ENCODE data around the gene L3HYPDH. TPM values are rescaled to one million over a fixed set of nuclear protein-coding genes. Genes with fewer than 3 reads are reported as not detected.

Gene L3HYPDH
- total and polyA plus RNA-seq, 2 donors (not counting 3 experiments of a cell fraction or from before 2014, with no cell fraction given) = 26.2 to 30.2 TPM

DNA sequence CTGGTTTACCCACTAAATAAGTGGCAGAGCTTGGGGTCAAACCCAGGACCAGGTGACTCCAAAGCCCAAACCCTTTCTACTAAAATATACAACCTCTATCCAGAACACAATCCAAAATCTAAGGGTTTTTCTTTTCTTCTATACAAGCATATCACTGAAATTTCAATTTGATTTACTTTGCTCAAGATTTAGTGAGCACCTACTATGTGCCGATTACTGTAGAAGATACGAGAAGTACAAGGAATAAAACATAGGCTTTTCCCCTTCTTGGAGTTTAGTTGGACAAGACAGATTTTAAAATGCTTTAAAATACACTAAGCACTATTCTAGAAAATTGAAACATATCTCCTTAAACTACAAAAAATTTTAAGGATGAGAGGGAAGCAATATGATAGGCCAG lies 2.8 kb downstream of the L3HYPDH start:
- DNase-seq (ENCODE audit: low read depth, low spot score) (no peak), FAIRE-seq (no peak)
- CTCF ChIA-PET = no interaction called here
- Histone ChIP-seq H3K4me1 (ENCODE audit: control insufficient read depth, extremely low read depth, insufficient read depth, low read length) (peaks cover 31% of the 10 kb centered on the region), H3K9me3 (replicated peaks; ENCODE audit: control insufficient read depth, insufficient read depth, low read length) (no peaks in the 10 kb centered on the region), H3K79me2 (ENCODE audit: control insufficient read depth, insufficient read depth, low read length) (peaks cover 66% of the 10 kb centered on the region), H4K20me1 (replicated peaks; ENCODE audit: control insufficient read depth, extremely low read depth, insufficient read depth, low read length) (no peaks in the 10 kb centered on the region), H3K27ac (ENCODE audit: insufficient read depth, low read depth, low read length) (no peak overlapping the region), H3K36me3 (ENCODE audit: control insufficient read depth in 2 of 2, extremely low read depth in 1 of 2, insufficient read depth in 2 of 2, low read length in 2 of 2) (peaks cover 0 to 2% of the 10 kb centered on the region in 2 experiments), H3K4me2 (ENCODE audit: insufficient read depth, low read length) (peak overlapping the region; percentile 93), H3K4me3 (replicated peaks in 1 of 3; ENCODE audit: insufficient read depth in 1 of 3, low read depth in 1 of 3, low read length in 3 of 3) (peak overlapping the region in 1 of 3 experiments; percentile 98), H3K9ac (replicated peaks; ENCODE audit: extremely low read depth, insufficient read depth, low read length) (no peak overlapping the region), H3K9me1 (replicated peaks; ENCODE audit: control insufficient read depth, extremely low read depth, insufficient read depth, low read length) (no peaks in the 10 kb centered on the region), H3K27me3 (ENCODE audit: control insufficient read depth in 2 of 2, insufficient read depth in 2 of 2, low read length in 2 of 2) (no peaks in the 10 kb centered on the region), H2AFZ (ENCODE audit: low read depth, low read length) (no peak overlapping the region)
- dilution Hi-C loops (cut with MboI; ENCODE audit: extremely low pct_ligation_motif_present, low sequenced_read_pairs) = no loop called here
- BruUV-seq (replicated peaks) = no TSS peak
- POLR2A ChIA-PET = no interaction called here
- TF ChIP-seq JUN (IDR thresholded peaks at IDR 0.05; ENCODE audit: borderline replicate concordance, insufficient read depth, insufficient read length, low read depth) (no peak), FOS (IDR thresholded peaks at IDR 0.05; ENCODE audit: borderline replicate concordance, insufficient read depth, low read length) (no peak), EZH2 (IDR thresholded peaks at IDR 0.05; ENCODE audit: borderline replicate concordance, low read depth, low read length, severe bottlenecking) (no peak), MAX (IDR thresholded peaks at IDR 0.05; ENCODE audit: insufficient read depth, insufficient read length) (no peak), GATA2 (IDR thresholded peaks at IDR 0.05; ENCODE audit: insufficient read depth, insufficient read length, low read depth, low read length) (no peak), POLR2A (IDR thresholded peaks at IDR 0.05; ENCODE audit: low read depth, low read length) (no peak), POLR2AphosphoS5 (IDR thresholded peaks at IDR 0.05; ENCODE audit: insufficient read depth, low read depth, low read length) (no peak), MYC (IDR thresholded peaks at IDR 0.05; ENCODE audit: low read depth, low read length) (no peak)
- TF ChIP-seq, protein P1, sequence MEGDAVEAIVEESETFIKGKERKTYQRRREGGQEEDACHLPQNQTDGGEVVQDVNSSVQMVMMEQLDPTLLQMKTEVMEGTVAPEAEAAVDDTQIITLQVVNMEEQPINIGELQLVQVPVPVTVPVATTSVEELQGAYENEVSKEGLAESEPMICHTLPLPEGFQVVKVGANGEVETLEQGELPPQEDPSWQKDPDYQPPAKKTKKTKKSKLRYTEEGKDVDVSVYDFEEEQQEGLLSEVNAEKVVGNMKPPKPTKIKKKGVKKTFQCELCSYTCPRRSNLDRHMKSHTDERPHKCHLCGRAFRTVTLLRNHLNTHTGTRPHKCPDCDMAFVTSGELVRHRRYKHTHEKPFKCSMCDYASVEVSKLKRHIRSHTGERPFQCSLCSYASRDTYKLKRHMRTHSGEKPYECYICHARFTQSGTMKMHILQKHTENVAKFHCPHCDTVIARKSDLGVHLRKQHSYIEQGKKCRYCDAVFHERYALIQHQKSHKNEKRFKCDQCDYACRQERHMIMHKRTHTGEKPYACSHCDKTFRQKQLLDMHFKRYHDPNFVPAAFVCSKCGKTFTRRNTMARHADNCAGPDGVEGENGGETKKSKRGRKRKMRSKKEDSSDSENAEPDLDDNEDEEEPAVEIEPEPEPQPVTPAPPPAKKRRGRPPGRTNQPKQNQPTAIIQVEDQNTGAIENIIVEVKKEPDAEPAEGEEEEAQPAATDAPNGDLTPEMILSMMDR (IDR thresholded peaks at IDR 0.05; ENCODE audit: extremely low read depth in 1 of 2, insufficient read depth in 1 of 2, low read depth in 1 of 2, low read length in 2 of 2) = no peak
- intact Hi-C loops (cut with micrococcal nuclease) = loop anchor here (5.0 kb wide), 3 partner anchors 204 to 766 kb away; partner anchors contain the start of genes PCNX4 and PPM1A

All from endothelial cell of umbilical vein (primary cell).